ENCODE measurements around the gene FAM110D. TPM values are rescaled to one million over a fixed set of nuclear protein-coding genes. Genes with fewer than 3 reads are reported as not detected.

Gene FAM110D
- total and polyA plus RNA-seq, 2 donors (not counting 3 experiments of a cell fraction or from before 2014, with no cell fraction given): 2.6 to 5.1 TPM

DNA sequence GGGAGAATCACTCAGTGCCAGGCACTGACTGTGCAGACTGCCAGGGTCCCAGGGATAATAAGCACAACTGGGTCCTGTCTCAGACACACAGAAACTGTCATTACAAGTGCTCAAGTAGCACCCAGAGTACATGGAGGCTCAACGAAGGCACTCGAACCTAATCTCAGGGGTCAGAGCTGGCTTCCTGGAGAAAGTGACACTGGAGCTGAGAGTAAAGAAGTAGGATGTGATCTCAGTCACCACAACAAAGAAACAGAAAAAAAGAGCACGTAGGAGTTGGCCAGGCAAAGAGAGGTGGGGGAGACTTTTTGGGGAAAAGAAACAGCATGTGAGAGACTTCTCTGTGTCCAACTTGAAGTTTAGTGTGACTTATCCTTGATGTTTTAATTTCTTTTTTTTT lies 32.9 kb downstream of the FAM110D start:
- ChIA-PET CTCF (interaction anchor here (1.7 to 2.6 kb wide), 2 partner anchors 22 to 130 kb away, joined by 5 to 12 read pairs; partner anchors contain the start of genes C1orf232 and ZNF593), POLR2A (no interaction called here)
- no peak overlapping the region for H3K27ac ChIP-seq (ENCODE audit: insufficient read depth, low read depth, low read length)
- no peaks in the 10 kb centered on the region for H3K36me3 ChIP-seq (ENCODE audit: control insufficient read depth in 2 of 2, extremely low read depth in 1 of 2, insufficient read depth in 2 of 2, low read length in 2 of 2)
- DNase-seq (ENCODE audit: low read depth, low spot score) (no peak), FAIRE-seq (no peak)
- peaks cover 0 to 5% of the 10 kb centered on the region in 2 experiments for H3K27me3 ChIP-seq (ENCODE audit: control insufficient read depth in 2 of 2, insufficient read depth in 2 of 2, low read length in 2 of 2)
- no peaks in the 10 kb centered on the region for H4K20me1 ChIP-seq (replicated peaks; ENCODE audit: control insufficient read depth, extremely low read depth, insufficient read depth, low read length)
- dilution Hi-C loops (cut with MboI; ENCODE audit: extremely low pct_ligation_motif_present, low sequenced_read_pairs) (no loop called here), intact Hi-C loops (cut with micrococcal nuclease) (no loop called here)
- no peak overlapping the region for H3K4me3 ChIP-seq (replicated peaks in 1 of 3; ENCODE audit: insufficient read depth in 1 of 3, low read depth in 1 of 3, low read length in 3 of 3)
- BruUV-seq (replicated peaks): no TSS peak
- no peak overlapping the region for H2AFZ ChIP-seq (ENCODE audit: low read depth, low read length)
- no peak overlapping the region for H3K4me2 ChIP-seq (ENCODE audit: insufficient read depth, low read length)
- H3K79me2 ChIP-seq (ENCODE audit: control insufficient read depth, insufficient read depth, low read length): no peaks in the 10 kb centered on the region
- no peaks in the 10 kb centered on the region for H3K9me3 ChIP-seq (replicated peaks; ENCODE audit: control insufficient read depth, insufficient read depth, low read length)
- H3K9me1 ChIP-seq (replicated peaks; ENCODE audit: control insufficient read depth, extremely low read depth, insufficient read depth, low read length): no peaks in the 10 kb centered on the region
- no peak overlapping the region for H3K9ac ChIP-seq (replicated peaks; ENCODE audit: extremely low read depth, insufficient read depth, low read length)
- no peaks in the 10 kb centered on the region for H3K4me1 ChIP-seq (ENCODE audit: control insufficient read depth, extremely low read depth, insufficient read depth, low read length)
- TF ChIP-seq GATA2 (IDR thresholded peaks at IDR 0.05; ENCODE audit: insufficient read depth, insufficient read length, low read depth, low read length): no peak
- TF ChIP-seq, protein P1, sequence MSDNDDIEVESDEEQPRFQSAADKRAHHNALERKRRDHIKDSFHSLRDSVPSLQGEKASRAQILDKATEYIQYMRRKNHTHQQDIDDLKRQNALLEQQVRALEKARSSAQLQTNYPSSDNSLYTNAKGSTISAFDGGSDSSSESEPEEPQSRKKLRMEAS (IDR thresholded peaks at IDR 0.05; ENCODE audit: insufficient read depth, insufficient read length): no peak
- no peak for TF ChIP-seq POLR2A (IDR thresholded peaks at IDR 0.05; ENCODE audit: low read depth, low read length)
- no peak for TF ChIP-seq FOS (IDR thresholded peaks at IDR 0.05; ENCODE audit: borderline replicate concordance, insufficient read depth, low read length)
- TF ChIP-seq POLR2AphosphoS5 (IDR thresholded peaks at IDR 0.05; ENCODE audit: insufficient read depth, low read depth, low read length): no peak

DNA sequence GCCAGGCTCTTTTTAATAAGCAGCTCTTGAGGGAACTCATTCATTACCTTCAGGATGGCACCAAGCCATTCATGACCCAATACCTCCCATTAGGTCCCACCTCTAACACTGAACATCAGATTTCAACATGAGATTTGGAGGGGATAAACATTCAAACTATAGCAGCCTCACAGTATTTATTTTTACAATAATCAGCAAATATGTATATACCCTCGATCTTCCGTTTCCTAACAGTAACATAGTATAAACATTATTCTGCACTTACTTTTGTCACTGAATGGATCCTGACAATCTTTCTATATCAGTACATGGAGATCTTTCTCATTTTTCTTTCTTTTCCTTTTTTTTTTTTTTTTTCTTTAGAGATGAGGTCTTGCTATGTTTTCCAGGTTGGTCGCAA lies 36.9 kb downstream of the FAM110D start:
- Histone ChIP-seq H3K36me3 (ENCODE audit: control insufficient read depth in 2 of 2, extremely low read depth in 1 of 2, insufficient read depth in 2 of 2, low read length in 2 of 2) (no peaks in the 10 kb centered on the region), H3K4me1 (ENCODE audit: control insufficient read depth, extremely low read depth, insufficient read depth, low read length) (no peaks in the 10 kb centered on the region), H3K79me2 (ENCODE audit: control insufficient read depth, insufficient read depth, low read length) (no peaks in the 10 kb centered on the region), H4K20me1 (replicated peaks; ENCODE audit: control insufficient read depth, extremely low read depth, insufficient read depth, low read length) (no peaks in the 10 kb centered on the region), H3K9ac (replicated peaks; ENCODE audit: extremely low read depth, insufficient read depth, low read length) (no peak overlapping the region), H3K27me3 (ENCODE audit: control insufficient read depth in 2 of 2, insufficient read depth in 2 of 2, low read length in 2 of 2) (peaks cover 0 to 5% of the 10 kb centered on the region in 2 experiments), H2AFZ (ENCODE audit: low read depth, low read length) (no peak overlapping the region), H3K9me3 (replicated peaks; ENCODE audit: control insufficient read depth, insufficient read depth, low read length) (no peaks in the 10 kb centered on the region), H3K4me2 (ENCODE audit: insufficient read depth, low read length) (no peak overlapping the region), H3K27ac (ENCODE audit: insufficient read depth, low read depth, low read length) (no peak overlapping the region), H3K4me3 (replicated peaks in 1 of 3; ENCODE audit: insufficient read depth in 1 of 3, low read depth in 1 of 3, low read length in 3 of 3) (no peak overlapping the region), H3K9me1 (replicated peaks; ENCODE audit: control insufficient read depth, extremely low read depth, insufficient read depth, low read length) (no peaks in the 10 kb centered on the region)
- DNase-seq (ENCODE audit: low read depth, low spot score) (no peak), FAIRE-seq (no peak)
- no TSS peak for BruUV-seq (replicated peaks)
- ChIA-PET POLR2A (no interaction called here), CTCF (interaction anchor here (0.7 to 1.1 kb wide), 2 partner anchors 222 to 1188 kb away, joined by 3 read pairs; no protein-coding TSS in a partner anchor)
- no peak for TF ChIP-seq JUN (IDR thresholded peaks at IDR 0.05; ENCODE audit: borderline replicate concordance, insufficient read depth, insufficient read length, low read depth)
- TF ChIP-seq MYC (IDR thresholded peaks at IDR 0.05; ENCODE audit: low read depth, low read length): no peak
- TF ChIP-seq CTCF (IDR thresholded peaks at IDR 0.05; ENCODE audit: extremely low read depth in 1 of 2, insufficient read depth in 1 of 2, low read depth in 1 of 2, low read length in 2 of 2): no peak
- no peak for TF ChIP-seq POLR2AphosphoS5 (IDR thresholded peaks at IDR 0.05; ENCODE audit: insufficient read depth, low read depth, low read length)
- no peak for TF ChIP-seq POLR2A (IDR thresholded peaks at IDR 0.05; ENCODE audit: low read depth, low read length)
- TF ChIP-seq GATA2 (IDR thresholded peaks at IDR 0.05; ENCODE audit: insufficient read depth, insufficient read length, low read depth, low read length): no peak
- dilution Hi-C loops (cut with MboI; ENCODE audit: extremely low pct_ligation_motif_present, low sequenced_read_pairs) (no loop called here), intact Hi-C loops (cut with micrococcal nuclease) (no loop called here)

Data from endothelial cell of umbilical vein (primary cell).